B cell (primary cell): ENCODE data around the gene PGA5.
"Not testable (repeated sequence)": the region's sequence is repeated elsewhere in the genome, so short reads cannot be mapped to it uniquely, and the experiment has no call there.

ENCODE experiments used
- EZH2 ChIP-seq: IDR thresholded peaks from 2 replicates; pipeline ENCODE4 v1.6.1; 2012; ENCODE audit warnings: borderline replicate concordance, low read depth, mild to moderate bottlenecking, moderate library complexity, low read length; ENCODE audit not compliant: insufficient read depth, poor library complexity, severe bottlenecking
- TF ChIP-seq, protein P1 (sequence below): fragments of 200-600 bp; IDR thresholded peaks from one replicate; pipeline ENCODE4 v1.8.0; 2022; ENCODE audit warnings: antibody characterized with exemption, mild to moderate bottlenecking

DNA sequence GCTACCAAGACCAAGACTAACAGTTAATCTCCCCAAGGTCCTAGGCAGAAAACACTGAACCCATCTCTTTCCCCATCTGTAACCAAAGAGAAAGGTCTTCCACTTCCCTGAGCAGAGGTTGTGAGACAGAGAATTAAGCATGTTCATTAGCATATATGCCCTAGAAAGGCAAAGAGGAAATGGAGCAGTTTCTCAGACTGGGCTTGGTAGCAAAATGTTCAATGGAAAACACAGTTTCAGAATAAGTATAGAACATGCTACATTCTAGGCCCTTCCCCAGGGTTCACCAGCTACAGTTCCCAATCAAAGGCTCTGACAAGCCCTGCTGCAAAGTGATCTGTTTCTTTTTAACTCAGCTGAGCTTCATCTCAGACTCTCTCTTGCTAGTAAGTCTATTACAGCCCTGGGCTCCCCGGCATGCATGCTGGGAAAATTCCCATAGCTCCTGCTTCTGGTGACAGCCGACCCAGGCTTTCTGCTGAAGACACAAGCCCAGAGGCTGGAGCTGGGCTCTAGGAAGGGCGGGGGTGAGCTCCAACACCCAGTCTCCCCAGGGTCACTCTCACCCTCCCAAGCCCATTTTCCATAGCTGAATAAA, 8.3 kb upstream of the PGA5 start:
- TF ChIP-seq, protein P1, sequence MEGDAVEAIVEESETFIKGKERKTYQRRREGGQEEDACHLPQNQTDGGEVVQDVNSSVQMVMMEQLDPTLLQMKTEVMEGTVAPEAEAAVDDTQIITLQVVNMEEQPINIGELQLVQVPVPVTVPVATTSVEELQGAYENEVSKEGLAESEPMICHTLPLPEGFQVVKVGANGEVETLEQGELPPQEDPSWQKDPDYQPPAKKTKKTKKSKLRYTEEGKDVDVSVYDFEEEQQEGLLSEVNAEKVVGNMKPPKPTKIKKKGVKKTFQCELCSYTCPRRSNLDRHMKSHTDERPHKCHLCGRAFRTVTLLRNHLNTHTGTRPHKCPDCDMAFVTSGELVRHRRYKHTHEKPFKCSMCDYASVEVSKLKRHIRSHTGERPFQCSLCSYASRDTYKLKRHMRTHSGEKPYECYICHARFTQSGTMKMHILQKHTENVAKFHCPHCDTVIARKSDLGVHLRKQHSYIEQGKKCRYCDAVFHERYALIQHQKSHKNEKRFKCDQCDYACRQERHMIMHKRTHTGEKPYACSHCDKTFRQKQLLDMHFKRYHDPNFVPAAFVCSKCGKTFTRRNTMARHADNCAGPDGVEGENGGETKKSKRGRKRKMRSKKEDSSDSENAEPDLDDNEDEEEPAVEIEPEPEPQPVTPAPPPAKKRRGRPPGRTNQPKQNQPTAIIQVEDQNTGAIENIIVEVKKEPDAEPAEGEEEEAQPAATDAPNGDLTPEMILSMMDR, result not testable (repeated sequence)
- not testable (repeated sequence) for TF ChIP-seq EZH2
